Measurements from ENCODE around the gene PSD2. TPM values are rescaled to one million over a fixed set of nuclear protein-coding genes. Genes with fewer than 3 reads are reported as not detected.

The PSD2 gene
- total RNA-seq, 1 experiment from 2014 or later, result 0.79 TPM

DNA sequence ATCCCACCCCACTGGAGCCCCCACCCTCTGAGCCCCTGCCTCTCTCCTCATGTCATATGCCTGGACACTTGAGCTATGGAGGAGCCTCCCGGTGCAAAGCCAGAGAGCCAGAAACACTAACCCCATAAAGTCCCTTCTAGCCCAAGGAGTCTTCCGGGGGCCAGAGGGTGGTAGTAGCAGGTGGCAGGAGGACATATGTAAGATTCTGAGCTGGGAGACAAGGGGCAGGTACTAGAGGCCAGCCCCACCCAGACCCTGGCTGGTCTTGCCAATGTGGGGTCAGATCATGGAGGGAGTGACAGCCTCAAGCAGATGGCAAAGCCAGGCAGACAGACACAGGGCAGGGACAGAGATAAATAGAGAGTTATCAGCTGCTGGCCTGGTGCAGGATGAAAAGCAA, 63.4 kb downstream of the PSD2 start (continued):
- TF ChIP-seq REST (IDR thresholded peaks at IDR 0.05; ENCODE audit: low read depth), result no peak
- TF ChIP-seq, protein P1, sequence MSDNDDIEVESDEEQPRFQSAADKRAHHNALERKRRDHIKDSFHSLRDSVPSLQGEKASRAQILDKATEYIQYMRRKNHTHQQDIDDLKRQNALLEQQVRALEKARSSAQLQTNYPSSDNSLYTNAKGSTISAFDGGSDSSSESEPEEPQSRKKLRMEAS (IDR thresholded peaks at IDR 0.05), result no peak
- no peak for TF ChIP-seq POLR2A (IDR thresholded peaks at IDR 0.05; ENCODE audit: borderline replicate concordance, extremely low read depth, insufficient read depth, insufficient read length)
- TF ChIP-seq YY1 (IDR thresholded peaks at IDR 0.05; ENCODE audit: extremely low read depth, insufficient replicate concordance, low read depth, low read length), result no peak
- TF ChIP-seq ELF1 (IDR thresholded peaks at IDR 0.05; ENCODE audit: borderline replicate concordance, low read depth), result no peak
- no peak for TF ChIP-seq SP1 (IDR thresholded peaks at IDR 0.05; ENCODE audit: low read depth)

DNA sequence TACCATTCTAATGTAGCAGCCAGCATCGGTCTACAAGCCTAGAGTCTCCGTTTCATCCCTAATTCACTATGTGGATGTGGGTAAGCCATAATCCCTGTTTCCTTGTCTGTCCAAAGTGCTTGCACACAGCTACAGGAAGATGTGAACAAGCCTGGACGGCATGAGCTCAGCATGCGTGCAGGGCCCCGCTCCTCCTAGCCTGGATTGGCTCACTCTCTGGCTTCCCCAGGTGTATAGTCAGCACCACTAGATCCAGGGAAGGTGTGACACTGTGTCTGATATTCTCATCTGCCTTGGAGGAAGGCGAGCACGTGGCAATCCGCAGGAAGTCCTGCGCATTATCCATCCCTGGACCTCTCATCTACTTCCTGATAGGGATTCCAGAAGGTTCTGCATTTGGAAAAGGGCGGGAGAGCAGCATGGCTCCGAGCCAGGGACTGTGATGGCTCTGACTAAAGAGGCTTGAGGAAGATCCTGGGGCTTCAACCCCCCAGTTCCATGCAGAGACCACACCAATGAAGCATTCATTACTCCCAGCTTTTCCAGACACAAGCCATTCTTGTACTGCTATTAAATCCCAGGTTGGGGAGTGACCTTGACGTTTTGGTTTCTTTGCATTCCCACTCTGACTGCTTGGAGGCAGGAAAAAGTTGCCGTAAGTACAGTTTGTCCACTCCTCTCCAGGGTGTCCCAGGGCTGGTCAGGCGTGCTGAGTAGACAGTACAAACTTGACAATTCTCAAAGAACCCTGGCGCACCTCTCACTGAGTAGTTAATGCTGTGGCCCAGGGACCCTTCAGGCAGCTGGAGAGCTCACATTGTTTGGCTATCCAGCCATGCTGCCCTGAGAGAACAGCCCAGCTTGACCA, 65.6 kb downstream of the PSD2 start:
- Histone ChIP-seq H3K27ac (ENCODE audit: low read depth, low read length) (no peak overlapping the region), H3K27me3 (ENCODE audit: insufficient read depth, low read length) (no peaks in the 10 kb centered on the region), H3K4me2 (ENCODE audit: low read length) (no peak overlapping the region), H2AFZ (ENCODE audit: low read depth, low read length, poor library complexity, severe bottlenecking) (no peak overlapping the region), H3K4me3 (replicated peaks in 1 of 2; ENCODE audit: low read depth in 1 of 2, low read length in 2 of 2) (no peak overlapping the region), H3K9ac (ENCODE audit: low read length) (no peak overlapping the region), H3K9me2 (ENCODE audit: insufficient read depth) (no peaks in the 10 kb centered on the region), H4K20me1 (ENCODE audit: insufficient read depth) (no peaks in the 10 kb centered on the region), H3K4me1 (ENCODE audit: control insufficient read depth in 1 of 2, insufficient read depth in 2 of 2, low read length in 2 of 2) (no peaks in the 10 kb centered on the region; a peak in 1 of 4 replicates), H3K79me2 (ENCODE audit: insufficient read depth, low read length) (no peaks in the 10 kb centered on the region), H3K36me3 (ENCODE audit: control insufficient read depth in 1 of 2, insufficient read depth in 2 of 2, low read length in 2 of 2) (no peaks in the 10 kb centered on the region), H3K9me3 (ENCODE audit: control insufficient read depth in 1 of 2, insufficient read depth in 1 of 2, low read depth in 1 of 2, low read length in 2 of 2) (no peaks in the 10 kb centered on the region)
- intact Hi-C loops (cut with micrococcal nuclease), result loop anchor here (5.0 kb wide), 1 partner anchor 106 kb away; no protein-coding TSS in a partner anchor
- BruUV-seq (replicated peaks), result no TSS peak
- POLR2A ChIA-PET, result no interaction called here
- RAD21 ChIA-PET (ENCODE audit: low non-redundant PET in 1 of 2, low total read pairs in 2 of 2, uncharacterized antibody in 2 of 2, unreplicated experiment in 2 of 2), result no interaction called here
- no peak for DNase-seq (ENCODE audit: low read depth, low spot score)
- no peak for ATAC-seq
- no peak for TF ChIP-seq SP1 (IDR thresholded peaks at IDR 0.05; ENCODE audit: low read depth)
- no peak for TF ChIP-seq REST (IDR thresholded peaks at IDR 0.05; ENCODE audit: low read depth)
- TF ChIP-seq EZH2 (IDR thresholded peaks at IDR 0.05), result no peak
- no peak for TF ChIP-seq FOSL1 (IDR thresholded peaks at IDR 0.05; ENCODE audit: low read depth)
- no peak for TF ChIP-seq POLR2A (IDR thresholded peaks at IDR 0.05; ENCODE audit: borderline replicate concordance, extremely low read depth, insufficient read depth, insufficient read length)
- CTCF ChIA-PET, result no interaction called here
